C1 segment of cervical spinal cord (tissue), 14 donors: ENCODE data around the gene PIAS4.
"Not testable (repeated sequence)": the region's sequence is repeated elsewhere in the genome, so short reads cannot be mapped to it uniquely, and the experiment has no call there.

Source experiments
- DNase-seq, 14 donors: peaks; one replicate each; lab custom pipeline; 2025; lab: John Stamatoyannopoulos, UW

PIAS4 gene

DNA sequence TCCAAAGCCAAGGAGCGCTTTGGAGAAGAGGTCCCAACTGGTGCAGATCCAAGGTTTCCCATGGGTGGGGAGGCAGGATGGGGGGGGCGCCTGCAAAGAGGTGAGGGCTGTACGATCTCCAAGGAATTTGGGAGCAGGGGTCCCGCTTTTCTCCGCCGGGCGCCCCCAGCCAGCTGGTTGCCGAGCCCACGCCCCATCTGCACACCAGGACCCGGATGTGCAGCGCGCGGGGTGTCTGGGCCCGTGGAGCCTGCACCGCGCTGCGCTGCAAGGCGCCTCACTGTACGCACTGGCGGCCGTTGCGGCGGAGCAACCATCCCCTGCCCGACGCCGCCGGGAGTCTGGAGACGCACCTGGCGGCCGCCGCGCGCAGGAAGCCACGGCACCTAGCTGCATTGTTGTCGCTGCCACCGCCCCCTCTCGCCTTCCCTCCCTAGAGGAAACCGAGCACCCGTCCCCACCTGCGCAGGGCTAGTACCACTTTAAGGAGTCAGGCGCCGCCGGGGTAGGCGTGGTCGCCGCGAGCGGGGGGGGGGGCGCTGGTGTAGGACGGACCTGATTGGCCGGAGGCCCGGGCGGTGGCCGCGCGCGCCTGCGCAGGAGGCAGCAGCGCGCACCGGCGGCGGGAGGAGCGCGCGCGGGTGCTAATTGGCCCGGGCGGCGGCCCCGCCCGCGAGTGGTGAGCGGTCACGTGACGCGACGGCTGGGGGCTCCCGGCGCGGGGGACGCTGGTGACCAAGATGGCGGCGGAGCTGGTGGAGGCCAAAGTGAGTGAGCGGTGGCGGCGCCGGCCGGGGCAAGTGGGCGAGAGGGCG is at the start of gene PIAS4:
PIAS4 (plus strand) TSS at position 716 of the 815 bp plus-strand sequence; CDS start at position 741, 25 bp downstream.
- DNase-seq, result peak; percentile 65 to 99 (median 92)

GRCh38 chr19:3958836-3959765 is 48.4 kb upstream of the PIAS4 start:
- DNase-seq, result no peak

DNA sequence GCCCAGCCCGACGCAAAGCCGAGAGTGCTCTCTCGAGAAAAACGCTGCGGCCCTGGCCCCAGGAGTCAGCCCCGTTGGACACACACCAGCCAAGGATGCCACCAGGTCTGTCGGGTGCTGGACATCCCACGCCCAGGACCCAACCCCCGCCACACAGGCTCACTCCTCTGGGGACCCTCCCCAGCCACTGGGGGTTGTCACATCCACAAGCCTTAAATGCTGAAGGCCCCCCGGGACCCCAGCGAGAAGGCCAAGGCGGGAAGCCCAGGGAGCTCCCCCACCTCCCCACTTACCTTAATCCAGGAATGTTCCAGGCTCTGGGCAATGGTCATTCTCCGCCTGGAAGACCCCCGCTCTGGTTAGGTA is 47.8 kb upstream of the PIAS4 start:
- DNase-seq, result no peak

DNA sequence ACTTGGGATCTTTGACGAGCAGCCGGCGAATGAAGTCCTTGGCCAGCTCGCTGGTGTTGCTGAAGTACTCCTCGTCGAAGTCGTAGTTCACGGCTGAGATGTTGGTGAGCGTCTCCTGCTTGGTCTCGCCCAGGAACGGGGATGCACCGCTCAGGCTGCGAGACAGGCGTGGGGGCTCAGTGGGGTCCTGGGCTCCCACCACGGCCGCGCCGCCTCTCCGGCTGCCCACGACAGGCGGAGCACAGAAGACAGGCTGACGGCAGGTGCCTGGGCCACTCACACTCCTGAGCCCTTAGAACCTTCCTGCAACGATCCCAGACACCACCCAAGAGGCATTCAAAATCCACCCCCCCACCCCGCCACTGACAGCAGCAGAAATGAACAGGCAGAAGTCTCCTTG is 46.5 kb upstream of the PIAS4 start:
- no peak for DNase-seq

GRCh38 chr19:3963458-3964255 is 43.9 kb upstream of the PIAS4 start:
- DNase-seq, result no peak

DNA sequence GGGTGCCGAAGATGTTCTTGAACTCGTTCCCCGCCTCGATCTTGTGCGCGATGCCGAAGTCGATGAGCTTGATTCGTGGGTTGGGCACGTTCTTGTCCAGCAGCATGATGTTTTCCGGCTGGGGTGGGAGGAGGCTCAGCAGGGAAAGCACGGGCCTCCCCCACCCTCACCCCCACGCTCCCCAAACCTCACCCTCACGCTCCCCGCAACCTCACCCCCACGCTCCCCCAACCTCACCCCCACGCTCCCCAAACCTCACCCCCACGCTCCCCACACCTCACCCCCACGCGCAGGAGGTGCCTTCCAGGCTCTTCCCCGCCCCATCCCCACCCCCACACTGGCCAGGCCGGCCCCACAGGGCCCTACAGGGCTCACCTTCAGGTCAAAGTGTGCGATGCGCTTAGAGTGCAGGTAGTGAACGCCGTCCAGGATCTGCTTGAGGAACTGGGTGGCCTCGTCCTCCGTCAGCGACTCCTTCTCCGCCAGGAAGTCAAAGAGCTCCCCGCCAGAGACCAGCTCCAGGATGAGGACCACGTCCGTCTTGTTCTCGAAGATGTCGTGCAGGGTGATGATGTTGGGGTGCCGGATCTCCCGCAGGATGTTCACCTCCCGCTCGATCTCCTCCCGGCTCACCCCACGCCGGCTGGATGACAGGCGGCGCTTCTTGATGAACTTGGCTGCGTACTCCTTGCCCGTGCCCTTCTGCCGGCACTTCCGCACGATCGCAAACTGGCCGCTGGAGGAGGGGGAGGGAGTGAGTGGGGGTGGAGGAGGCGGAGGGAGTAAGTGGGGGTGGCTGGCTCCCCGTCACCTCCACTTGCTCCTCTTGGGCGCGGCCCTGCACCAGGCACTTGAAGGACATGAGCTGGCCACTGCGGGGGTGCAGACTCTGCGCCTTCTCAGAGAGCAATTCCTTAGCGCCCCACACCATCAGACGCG is 43.0 kb upstream of the PIAS4 start:
- no peak for DNase-seq

DNA sequence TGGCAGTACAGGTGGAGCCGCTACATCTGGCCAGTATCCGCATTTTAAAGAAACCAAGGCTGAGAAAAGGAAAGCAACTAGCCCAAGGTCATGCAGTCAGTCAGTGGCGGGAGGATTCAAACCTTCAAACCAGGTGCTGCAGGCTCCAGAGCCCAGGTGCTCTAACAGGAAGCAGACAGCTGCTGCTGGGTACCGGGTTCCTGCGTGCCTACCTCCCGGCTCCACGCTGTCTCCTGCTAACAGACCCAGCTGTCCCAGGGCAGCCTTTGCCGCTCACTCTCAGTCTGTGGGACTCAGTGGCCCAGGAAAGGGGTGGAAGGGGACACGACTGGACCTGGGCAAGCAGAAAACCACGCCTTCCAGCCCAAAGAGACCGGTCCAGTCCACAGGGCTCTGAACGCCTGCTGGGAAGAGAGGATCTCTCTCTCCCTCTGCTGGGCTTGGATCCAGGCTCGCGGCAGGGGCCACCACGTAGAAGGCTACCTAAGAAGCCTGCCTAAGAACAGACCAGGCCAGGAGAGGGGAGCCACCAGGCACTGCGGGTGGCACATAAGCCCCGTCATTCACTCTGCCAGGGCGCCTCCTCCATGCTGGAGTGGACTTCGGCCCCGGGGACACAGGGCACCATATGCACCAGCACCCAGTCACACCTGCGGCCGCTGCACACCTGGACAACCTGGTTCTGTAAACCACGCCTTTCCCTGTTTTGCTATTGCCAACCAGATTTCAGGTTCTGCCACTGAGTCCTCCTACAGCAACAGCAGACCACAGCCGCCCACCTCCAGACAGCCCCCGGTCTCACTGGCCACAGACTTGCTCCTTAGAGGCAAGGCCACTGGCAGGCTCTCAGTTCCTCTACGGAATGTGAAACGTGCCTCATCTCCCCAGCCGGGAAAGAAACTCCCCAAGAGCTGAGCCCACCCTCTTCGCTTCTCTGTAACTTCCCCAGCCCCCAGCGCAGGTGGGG is 41.2 kb upstream of the PIAS4 start:
- DNase-seq, result no peak

DNA sequence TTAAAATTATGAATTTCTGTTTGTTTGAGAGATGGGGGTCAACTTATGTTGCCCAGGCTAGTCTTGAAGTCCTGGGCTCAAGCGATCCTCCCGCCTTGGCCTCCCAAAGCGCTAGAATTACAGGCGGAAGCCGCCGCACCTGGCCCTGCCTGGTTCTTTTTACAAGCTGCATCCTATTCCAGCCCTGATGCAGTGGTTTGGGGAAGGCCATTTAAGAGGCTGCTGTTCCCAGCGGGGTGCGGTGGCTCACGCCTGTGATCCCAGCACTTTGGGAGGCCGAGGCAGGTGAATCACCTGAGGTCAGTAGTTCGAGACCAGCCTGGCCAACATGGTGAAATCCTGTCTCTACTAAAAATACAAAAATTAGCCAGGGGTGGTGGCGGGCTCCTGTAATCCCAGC is 39.6 kb upstream of the PIAS4 start:
- DNase-seq, result not testable (repeated sequence)

DNA sequence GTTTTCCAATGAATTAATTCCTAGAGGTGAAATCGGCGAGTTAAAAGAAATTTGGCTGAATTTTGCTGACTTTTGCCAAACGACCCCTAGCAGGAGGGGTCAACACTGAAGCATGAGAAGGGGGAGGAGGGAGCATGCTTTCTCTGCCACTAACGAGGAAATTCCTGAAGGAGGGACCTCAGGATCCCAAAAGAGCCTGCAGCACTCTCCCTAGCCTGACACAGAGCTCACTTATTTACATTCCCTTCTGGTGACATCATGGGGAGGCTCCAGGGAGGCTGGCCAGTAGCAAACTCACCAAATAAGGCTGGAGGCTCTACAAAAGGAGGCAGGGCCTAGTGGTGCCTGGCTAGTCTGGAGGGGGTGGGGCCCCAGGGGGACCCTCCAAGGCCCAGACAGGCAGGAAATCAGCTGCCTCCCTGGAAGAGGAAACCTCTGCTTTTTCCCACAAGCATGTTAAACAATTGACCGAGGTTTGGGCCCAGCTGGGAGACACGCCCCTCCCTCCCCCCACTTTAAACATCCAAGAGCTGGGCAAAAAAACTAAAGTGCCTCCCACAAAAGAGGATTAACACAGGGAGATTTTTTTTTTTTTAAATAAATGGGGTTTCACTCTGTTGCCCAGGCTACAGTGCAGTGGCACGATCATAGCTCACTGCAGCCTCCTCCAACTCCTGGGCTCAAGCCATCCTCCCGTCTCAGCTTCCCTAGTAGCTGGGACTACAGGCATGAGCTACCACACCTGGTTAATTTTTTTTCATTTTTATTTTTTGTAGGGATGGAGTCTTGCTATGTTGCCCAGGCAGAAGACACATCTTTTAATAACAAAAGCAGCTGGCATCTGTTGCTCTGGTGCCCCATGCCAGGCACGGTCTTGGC is 38.7 kb upstream of the PIAS4 start:
- peak in 8 of 14 donors; percentile 18 to 68 (median 35) for DNase-seq

DNA sequence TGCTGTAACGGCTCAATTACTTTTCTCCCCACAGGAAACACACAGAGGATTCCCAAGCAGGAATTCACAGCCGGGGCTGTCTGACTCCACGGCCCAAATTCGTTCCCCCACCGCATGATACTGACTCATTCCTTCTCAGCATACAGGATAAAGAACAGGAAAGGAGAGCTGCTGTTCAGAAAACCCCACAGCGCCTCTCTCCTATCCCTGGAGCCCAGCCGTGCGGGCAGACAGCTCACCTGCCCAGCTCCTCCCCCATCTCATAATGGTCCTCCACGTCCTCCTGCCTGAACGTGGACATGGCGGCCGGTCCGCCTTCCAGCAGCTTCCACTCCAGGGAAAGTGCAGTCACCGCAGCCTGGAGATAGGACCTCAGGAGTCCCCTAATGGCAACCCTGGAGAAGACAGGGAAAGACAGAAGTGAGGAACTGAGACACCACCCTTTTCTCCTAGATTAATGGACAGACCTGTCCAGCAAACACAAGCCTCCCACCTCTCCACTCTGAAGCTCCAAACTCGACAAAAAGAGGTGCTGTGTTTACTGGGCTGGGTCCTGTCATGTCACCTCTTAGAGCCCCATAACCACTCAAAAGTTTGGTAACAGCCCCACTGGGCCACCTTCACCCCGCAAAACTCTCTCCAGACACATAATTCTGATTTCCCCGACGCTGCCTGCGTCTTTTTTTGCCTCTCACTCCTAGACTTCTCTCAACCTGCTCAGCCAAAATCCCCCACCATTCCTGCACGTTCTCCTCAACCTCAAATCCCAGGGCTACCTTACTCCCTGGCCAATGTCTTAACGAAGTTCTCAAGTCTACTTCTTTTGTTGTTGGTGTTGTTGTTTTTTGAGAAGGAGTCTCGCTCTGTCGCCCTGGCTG is 37.9 kb upstream of the PIAS4 start:
- DNase-seq, result peak in 1 of 14 donors; percentile 48

DNA sequence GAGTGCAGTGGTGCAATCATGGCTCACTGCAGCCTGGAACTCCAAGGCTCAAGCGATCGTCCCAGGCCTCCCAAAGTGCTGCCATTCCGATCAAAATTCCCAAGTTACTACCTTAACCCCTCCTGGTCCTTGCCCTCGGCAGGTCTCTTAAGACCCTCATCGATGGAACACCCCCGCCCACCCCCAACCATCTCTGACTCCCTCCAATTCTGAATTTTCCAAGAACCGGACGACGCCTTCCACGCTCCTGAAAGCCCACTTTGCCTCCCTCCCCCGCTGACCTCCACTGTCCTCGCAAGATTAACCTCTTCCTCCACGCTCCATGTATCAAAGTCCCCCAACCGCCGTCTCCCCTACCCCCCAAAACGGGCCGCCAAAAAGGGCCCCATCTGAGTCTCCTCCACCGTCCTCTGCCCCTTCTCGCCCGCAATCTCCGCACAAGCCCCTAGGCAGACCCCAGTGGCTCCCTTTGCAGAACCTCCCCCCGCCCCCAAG is 37.2 kb upstream of the PIAS4 start:
- DNase-seq, result no peak

GRCh38 chr19:3970808-3971598 is 36.5 kb upstream of the PIAS4 start, which contains the start of gene DAPK3:
Gene DAPK3, minus strand, starts transcription at chr19:3971099. Its CDS starts 1,364 bp downstream, at chr19:3969735.
- peak; percentile 82 to 97 (median 96) for DNase-seq

- no peak for DNase-seq
Observed at GRCh38 chr19:3975144-3975543, 32.4 kb upstream of the PIAS4 start.

- DNase-seq, result no peak
Observed at GRCh38 chr19:3975637-3976087, 31.9 kb upstream of the PIAS4 start.

DNA sequence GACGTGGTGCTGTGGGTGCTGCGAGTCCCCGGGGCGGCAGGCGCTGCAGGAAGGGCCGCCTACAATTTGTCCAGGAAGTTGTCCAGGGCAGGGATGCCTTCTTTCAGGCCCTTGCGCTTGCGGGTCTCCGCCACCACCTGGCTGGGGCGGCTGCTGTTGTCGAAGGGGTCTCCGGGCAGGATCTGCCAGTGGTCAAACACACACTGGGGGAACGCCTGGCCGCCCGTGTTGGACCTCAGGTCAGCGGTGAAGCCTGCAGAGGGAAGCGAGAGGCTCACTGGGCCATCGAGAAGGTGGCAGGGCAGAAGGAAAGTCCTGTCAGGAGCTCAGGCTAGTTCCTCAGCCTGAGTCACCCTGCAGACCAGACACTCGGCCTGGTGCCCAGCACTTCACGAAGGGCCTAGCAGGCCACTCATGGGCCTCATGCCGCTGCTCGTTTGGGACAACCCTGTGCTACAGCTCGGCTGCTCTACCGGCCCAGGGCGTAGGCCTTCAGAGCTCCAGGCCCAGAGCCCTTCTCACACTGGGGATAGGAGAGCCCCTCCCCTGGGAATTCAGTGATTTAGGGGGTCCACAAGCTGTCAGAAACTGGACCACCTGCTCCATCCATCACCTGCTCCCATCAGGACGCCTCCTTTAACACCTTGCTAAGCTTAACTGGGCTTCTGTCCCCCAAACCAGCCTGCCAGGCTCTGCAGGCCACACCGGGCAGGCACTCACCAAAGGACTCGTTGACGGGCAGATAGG is 30.9 kb upstream of the PIAS4 start:
- DNase-seq, result no peak
